Suprapubic skin (tissue), 4 donors: Measurements from ENCODE around the gene TRNP1.

Experiments
- CTCF ChIP-seq, 2 donors: fragments of 200-600 bp in 1 of 2; fragments of 450-650 bp in 1 of 2; sonication (generic) in 1 of 2; IDR thresholded peaks; one replicate each; pipeline ENCODE4 v1.5.1; 2016 to 2019; ENCODE audit warnings: antibody characterized with exemption in 2 of 2, mild to moderate bottlenecking in 1 of 2, moderate library complexity in 1 of 2
- EP300 ChIP-seq: sonication (generic); formaldehyde crosslinking; IDR thresholded peaks from one replicate; pipeline ENCODE4 v1.6.1; 2017; ENCODE audit warnings: antibody characterized with exemption
- POLR2A ChIP-seq, 2 donors: fragments of 450-650 bp; IDR thresholded peaks; one replicate each; pipeline ENCODE4 v1.6.1; 2017; ENCODE audit warnings: antibody characterized with exemption in 2 of 2, mild to moderate bottlenecking in 2 of 2, moderate library complexity in 2 of 2
- POLR2AphosphoS5 ChIP-seq, 3 donors: sonication (generic); formaldehyde crosslinking; IDR thresholded peaks; one replicate each; pipeline ENCODE4 v1.6.1; 2017; ENCODE audit warnings: antibody characterized with exemption in 3 of 3

- no peak for TF ChIP-seq CTCF (IDR thresholded peaks at IDR 0.05)
- no peak for TF ChIP-seq POLR2A (IDR thresholded peaks at IDR 0.05)
- TF ChIP-seq POLR2AphosphoS5 (IDR thresholded peaks at IDR 0.05): no peak
- TF ChIP-seq EP300: no peak
Measured at GRCh38 chr1:27032119-27032461, 38.6 kb downstream of the TRNP1 start.
